Measurements from ENCODE around the gene LRTM2.

DNA sequence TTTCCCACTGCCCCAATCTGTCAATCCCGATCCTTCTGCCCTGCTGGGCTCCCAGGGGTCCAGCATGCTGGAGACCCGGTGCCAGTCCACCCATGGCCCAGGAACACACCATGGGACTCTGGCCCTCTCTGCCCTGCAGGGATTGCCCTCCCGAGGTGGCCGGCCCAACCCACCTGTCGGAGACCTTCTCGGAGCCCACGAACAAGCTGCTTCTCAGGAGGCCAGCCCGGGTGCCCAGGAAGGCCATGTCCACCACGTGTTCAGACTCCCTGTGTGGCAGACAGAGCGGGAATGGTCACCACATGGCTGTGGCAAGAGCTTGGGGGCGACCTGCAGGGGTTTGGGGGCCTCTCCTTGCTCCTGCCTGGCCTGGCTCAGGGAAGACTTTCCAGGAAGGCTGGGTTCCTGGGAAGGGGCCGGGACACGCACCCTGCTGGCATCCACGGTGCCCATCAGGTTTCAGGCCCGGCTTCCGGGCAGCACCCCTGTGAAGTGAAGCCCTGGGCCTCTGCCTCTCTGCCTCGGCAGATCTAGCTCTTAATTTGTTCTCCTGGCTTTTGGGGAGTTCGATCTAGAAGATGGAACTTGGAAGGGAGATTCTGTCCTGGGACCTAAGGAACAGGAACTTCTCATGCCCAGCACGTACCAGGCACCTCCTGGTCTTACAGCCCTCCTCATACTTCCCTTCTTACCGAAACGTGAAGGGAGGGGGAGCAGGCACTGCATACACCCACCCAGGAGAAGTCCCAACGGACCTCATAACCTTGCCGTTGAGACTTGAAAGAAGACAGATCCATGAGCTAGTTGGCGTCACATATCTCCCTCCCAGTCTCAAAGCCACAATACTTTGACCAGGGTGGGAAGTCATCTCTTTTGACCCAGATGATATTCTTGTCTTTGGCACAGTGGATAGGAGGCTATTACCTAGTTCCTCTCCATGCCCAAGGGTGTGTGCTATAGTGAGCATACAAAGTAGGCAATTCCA is 26.3 kb downstream of the LRTM2 start:
- TF ChIP-seq EP300 (IDR thresholded peaks at IDR 0.05): no peak
- TF ChIP-seq, protein P1, sequence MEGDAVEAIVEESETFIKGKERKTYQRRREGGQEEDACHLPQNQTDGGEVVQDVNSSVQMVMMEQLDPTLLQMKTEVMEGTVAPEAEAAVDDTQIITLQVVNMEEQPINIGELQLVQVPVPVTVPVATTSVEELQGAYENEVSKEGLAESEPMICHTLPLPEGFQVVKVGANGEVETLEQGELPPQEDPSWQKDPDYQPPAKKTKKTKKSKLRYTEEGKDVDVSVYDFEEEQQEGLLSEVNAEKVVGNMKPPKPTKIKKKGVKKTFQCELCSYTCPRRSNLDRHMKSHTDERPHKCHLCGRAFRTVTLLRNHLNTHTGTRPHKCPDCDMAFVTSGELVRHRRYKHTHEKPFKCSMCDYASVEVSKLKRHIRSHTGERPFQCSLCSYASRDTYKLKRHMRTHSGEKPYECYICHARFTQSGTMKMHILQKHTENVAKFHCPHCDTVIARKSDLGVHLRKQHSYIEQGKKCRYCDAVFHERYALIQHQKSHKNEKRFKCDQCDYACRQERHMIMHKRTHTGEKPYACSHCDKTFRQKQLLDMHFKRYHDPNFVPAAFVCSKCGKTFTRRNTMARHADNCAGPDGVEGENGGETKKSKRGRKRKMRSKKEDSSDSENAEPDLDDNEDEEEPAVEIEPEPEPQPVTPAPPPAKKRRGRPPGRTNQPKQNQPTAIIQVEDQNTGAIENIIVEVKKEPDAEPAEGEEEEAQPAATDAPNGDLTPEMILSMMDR (IDR thresholded peaks at IDR 0.05): no peak
- no peak for TF ChIP-seq POLR2A (IDR thresholded peaks at IDR 0.05)

All from gastroesophageal sphincter (tissue), 3 donors.